TTC549 (cell line): Measurements from ENCODE around the gene GGA2.
"Not testable (repeated sequence)": the region's sequence is repeated elsewhere in the genome, so short reads cannot be mapped to it uniquely, and the experiment has no call there.

Source experiments
- FAIRE-seq: peaks from 2 replicates; lab custom pipeline; 2012; peaks lifted over from hg19 to GRCh38; lab: Jason Lieb, UNC

Gene GGA2, protein sequence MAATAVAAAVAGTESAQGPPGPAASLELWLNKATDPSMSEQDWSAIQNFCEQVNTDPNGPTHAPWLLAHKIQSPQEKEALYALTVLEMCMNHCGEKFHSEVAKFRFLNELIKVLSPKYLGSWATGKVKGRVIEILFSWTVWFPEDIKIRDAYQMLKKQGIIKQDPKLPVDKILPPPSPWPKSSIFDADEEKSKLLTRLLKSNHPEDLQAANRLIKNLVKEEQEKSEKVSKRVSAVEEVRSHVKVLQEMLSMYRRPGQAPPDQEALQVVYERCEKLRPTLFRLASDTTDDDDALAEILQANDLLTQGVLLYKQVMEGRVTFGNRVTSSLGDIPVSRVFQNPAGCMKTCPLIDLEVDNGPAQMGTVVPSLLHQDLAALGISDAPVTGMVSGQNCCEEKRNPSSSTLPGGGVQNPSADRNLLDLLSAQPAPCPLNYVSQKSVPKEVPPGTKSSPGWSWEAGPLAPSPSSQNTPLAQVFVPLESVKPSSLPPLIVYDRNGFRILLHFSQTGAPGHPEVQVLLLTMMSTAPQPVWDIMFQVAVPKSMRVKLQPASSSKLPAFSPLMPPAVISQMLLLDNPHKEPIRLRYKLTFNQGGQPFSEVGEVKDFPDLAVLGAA

DNA sequence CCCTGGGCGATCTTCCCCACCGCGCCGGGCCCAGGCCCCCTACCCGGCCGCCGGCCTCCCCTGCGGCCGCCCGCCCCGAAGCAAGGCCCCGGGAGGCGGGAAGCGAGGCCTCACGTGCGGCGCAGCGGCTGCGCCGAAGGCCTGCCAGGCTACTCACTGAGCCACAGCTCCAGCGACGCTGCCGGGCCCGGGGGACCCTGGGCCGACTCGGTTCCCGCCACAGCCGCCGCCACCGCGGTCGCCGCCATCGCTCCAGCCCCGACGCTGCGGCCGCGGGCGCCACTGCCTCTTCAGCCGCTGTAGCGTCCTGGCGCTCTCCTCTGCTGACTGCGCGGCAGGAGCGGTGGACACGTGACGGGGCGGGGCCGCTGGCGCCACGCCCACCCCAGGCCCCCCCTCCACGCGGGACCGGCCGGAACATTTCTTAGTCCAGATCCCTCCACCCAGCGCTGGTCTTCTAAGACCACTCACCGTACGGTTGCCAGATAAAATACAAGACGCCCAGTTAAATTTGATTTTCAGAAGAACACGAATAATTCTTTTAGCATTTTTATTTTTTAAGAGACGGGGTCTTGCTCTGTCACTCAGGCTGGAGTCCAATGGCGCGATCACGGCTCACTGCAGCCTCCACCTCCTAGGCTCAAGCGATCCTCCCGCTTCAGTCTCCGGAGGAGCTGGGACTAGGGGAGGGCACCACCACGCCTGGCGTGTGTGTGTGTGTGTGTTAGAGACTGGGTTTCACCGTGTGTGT lies at the start of gene GGA2:
GGA2 (minus strand) TSS at position 331 of the 751 bp plus-strand sequence; CDS start at position 248, 83 bp downstream.
- no peak for FAIRE-seq

DNA sequence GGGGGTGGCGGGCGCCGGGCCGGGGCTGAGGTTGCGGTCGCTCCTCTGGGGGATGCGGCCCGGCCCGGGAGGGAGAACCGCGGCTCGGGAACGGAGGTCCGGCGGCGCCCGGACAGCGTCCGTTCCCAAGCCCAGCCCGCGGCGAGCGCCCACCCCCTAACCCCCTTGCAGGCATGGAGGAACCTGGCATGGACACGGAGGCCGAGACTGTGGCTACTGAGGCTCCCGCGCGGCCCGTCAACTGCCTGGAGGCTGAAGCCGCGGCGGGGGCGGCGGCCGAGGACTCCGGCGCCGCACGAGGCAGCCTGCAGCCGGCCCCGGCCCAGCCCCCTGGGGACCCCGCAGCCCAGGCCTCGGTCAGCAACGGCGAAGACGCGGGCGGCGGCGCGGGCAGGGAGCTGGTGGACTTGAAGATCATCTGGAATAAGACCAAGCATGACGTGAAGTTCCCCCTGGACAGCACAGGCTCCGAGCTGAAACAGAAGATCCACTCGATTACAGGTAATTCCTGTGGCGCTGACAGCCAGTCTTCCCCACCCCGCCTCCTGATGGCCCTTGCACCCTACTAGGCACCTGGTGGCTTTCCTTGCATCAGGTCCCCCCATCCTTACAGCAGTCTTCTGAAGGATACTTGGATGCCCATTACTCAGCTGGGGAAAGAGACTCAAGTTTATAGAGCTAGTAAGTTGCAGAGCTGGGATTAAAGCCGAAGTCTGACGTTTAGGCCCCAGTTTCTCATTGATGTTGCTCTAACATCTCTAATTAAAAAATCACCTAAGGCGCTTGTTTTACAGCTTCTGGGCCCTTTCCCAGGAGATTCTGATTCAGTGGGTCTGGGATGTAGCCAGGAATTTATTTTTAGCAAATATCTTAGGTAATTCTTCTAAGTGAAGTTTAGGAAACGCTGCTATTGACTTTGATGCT lies 47.7 kb upstream of the GGA2 start:
- FAIRE-seq: no peak

DNA sequence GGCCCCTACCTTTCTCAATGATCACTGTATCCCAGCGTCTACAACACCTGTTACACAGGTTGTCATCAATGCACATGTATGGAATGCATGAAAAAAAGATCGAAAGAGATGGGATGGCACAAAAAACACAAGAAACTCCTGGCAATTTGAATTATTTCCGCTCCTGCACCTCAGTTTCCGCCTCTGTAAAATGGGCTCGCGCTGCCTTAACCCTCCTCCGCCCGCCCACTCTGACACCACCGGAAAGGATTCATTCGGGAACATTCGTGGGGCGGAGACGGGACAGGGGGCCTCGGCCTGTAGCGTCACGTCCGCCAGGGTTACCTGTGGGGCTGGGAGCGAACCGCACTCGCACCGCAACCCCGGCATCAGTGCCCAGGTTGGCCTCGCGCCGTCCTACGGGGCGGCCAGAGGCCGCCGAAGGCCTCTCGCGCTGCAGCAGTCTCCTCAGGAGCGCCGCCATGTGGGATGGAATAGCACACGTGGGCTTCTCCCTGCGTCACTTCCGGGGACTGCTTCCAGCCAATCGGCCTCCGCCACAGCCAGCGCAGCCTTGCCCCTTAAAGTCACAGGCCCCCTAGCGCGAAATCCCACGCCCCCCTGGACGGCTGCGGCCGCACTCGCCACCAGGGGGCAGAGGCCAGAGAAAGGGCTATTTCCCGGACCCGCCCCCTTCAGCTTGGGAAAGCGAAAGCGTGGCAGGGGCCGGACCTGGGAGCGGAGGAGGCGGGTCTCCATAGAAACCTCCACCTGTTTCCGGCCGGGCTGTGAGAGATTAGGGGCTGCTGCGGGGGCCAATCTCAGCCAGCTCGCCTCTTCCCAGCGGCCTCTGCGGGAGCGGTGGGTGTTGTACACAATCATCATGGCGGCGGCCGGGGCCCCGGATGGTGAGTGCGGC lies 46.8 kb upstream of the GGA2 start, which contains the start of the genes EARS2 and UBFD1:
EARS2 (minus strand) TSS at position 470 of the 898 bp plus-strand sequence; CDS start at position 463, 7 bp downstream.
UBFD1 (plus strand) TSS at position 847 of the 898 bp plus-strand sequence; CDS start at position 863, 16 bp downstream.
- peak; percentile 81 for FAIRE-seq

DNA sequence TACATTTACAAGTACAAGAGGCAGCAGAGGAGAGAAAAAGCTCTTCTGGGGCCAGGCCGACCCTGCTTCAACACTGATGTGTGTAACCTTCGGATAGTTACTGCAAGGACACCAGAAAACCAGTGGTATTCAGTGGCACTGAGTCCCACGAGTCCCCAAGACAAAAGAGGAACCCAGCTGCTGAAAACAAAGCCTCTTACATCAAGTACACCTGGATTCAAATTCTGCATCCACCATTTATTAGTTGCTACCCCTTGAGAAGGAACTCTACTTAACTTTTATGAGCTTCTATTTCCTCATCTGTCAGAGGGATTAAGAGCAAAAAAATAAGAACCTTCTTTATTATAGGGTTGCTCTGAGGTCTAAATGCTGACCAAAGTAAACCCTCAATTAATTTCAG lies 44.2 kb upstream of the GGA2 start:
- FAIRE-seq: no peak

DNA sequence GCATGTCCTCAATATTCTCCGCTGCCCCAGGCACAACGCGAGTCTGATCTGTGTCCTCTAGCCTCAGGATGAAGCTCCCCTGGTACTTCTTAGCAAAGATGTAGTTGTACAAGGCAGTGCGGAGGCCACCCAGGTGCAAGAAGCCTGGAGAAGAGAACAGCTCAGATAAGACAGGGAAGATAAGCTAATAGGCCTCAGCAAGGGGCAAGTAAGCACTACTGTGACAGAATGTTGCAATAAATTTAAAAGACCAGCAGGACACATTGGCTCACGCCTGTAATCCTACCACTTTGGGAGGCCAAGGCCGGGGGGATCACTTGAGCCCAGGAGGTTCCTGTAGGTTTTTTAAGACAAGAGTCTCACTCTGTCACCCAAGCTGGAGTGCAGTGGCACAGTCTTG lies 41.9 kb upstream of the GGA2 start:
- FAIRE-seq: no peak

DNA sequence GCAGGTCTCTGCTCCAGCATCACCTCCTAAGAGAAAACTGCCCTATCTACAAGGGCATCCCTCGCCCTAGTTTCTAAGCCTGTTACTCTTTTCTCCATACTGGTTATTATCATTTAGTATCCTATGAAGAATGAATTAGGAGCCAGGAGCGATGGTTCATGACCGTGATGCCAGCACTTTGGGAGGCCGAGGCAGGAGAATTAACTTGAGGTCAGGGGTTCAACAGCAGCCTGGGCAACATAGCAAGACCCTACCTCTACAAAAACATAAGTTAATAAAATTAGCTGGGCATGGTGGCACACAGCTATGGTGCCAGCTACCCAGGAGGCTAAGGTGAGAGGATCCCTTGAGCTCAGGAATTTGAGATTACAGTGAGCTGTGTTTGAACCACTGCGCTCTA lies 39.6 kb upstream of the GGA2 start:
- FAIRE-seq: no peak

DNA sequence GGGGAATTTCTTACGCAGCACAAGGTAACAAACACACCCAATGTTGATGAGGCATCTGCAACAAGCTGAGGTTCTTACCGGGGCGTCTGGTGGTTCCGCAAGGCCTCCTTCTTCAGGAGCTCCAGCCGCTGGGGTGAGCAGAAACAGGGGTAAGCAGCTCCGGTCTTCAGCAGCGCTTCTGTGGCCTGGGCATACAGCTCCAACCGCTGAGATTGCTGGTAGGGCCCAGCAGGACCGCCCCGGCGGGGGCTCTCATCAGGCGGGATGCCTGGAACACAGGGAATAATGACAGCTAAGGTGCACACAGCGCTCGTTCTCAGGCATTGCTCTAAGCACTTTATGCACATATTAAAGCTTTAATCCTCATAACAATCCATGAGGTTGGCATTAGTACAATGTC lies 34.1 kb upstream of the GGA2 start:
- FAIRE-seq: no peak

DNA sequence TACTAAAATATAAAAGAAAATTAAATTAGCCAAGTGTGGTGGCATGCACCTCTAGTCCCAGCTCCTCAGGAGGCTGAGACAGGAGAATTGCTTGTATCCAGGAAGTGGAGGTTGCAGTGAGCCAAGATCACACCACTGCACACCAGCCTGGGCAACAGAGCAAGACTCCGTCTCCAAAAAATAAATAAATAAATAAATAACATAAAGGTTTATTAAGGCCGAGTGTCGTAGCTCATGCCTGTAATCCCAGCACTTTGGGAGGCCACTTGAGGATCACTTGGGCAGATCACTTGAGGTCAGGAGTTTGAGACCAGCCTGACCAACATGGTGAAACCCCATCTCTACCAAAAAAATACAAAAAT lies 30.5 kb upstream of the GGA2 start:
- not testable (repeated sequence) for FAIRE-seq

DNA sequence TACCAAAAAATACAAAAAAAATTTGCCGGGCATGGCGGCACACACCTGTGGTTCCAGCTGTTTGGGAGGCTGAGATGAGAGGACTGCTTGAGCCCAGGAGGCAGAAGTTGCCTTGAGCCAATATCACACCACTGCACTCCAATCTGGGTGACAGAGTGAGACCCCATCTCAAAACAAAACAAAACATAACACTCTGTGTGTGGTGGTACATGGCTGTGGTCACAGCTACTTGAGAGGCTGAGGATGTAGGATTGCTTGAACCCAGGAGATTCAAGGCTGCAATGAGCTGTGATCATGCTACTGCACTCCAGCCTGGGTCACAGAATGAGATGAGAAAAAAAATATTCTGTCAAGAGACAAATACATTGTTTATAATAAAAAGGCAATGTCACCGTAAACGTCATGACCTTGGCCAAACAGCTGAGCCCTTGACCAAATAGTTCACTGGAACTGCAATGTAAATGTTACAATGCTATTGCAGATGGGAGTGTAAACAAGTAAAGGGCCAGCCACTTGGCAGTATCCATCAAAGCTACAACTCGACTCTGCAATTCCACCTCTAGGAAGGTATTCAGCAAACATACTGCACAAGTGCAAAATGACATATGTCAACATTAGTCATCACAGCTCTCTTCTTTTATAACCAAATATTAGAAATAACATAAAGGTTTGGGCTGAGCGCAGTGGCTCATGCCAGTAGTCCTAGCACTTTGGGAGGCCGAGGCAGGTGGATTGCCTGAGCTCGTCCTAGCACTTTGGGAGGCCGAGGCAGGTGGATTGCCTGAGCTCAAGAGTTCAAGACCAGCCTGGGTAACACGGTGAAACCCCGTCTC lies 29.9 kb upstream of the GGA2 start:
- FAIRE-seq: no peak

DNA sequence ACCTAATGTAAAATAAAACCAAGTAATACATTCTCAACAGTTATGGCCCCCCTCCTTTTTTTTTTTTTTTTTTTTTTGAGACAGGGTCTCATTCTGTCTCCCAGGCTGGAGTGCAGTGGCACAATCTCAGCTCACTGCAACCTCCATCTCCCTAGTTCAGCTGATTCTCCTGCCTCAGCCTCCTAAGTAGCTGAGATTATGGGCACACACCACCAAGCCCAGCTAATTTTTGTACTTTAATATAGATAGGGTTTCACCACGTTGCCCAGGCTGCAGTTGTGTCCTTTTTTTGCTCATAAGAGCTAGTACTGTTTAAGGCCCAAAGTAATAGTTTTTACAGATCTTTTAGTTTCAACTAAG lies 28.6 kb upstream of the GGA2 start:
- FAIRE-seq: no peak

DNA sequence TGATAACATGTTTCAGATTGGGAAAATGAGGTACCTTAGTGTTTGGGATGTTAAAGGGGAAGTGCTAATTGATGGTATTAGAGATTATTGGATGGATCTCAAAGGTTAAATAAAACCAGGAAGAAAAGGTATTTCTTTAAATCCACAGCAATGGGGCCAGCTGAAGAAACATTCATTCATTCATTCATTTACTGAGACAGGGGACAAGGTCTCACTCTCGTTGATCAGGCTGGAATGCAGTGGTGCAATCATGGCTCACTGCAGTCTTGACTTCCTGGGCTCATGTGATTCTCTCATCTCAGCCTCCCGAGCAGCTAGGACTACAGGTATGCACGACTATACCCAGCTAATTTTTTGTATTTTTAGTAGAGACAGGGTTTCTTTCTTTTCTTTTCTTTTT lies 27.1 kb upstream of the GGA2 start:
- FAIRE-seq: no peak

DNA sequence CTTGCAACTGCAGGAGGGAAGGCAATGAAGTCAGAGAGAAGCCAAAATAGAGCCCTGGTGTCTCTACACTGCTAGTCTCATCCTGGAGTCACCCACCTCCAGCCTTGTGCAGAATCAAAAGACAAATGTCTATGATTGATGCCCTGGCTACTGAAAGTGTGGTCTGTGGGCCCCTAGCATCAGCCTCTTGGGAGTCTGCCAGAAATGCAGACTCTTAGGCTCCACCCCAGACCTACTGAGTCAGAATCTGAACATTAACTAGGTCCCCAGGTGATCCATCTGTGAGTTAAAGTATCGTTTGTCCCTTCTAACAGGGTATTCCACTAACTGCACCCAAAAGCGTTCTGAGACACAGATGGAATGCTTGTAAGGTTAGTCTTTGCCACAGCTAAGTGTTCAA lies 25.6 kb upstream of the GGA2 start:
- FAIRE-seq: no peak

DNA sequence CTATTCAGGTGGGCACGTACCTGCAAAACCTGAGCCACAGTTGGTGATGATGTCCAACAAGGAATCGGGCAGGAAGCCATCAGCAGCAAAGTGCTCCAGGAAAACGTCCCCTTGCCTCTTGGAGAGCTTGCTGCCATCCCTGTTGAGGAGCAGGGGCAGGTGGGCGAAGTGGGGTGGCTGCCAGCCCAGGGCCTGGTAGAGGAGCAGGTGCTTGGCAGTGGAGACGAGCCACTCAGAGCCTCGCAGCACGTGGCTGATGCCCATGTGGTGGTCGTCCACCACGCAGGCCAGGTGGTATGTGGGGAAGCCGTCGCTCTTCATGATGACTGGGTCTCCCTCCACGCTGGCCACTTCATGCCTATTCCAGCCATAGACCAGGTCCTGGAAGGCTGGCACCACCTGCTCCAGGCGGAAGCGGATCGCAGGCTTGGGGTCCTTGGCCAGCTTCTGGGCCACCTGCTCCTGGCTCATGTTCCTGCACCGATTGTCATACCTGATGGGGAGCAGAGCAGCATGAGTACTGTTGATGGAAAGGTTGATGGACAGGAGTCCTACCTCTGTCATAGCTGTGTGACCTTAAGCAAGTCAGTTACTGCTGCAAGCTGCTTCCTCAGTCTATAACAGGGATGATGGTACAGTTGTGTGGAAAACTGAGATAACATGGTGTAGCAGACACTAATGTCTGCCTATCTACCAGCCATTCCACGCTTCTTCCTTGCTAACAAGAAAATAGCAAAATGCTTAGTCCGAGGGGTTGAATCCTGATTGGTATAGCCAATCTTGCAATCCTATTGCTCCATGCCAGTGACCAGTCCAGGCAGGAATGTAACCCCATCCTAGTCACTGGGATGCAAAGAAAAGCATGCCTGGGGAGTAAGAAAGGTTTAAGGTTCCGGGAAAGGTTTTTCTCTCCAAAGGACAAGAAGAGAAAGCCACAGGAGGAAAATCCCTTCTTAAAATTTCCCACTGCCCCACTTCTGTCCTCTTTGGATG lies 24.9 kb upstream of the GGA2 start:
- no peak for FAIRE-seq

DNA sequence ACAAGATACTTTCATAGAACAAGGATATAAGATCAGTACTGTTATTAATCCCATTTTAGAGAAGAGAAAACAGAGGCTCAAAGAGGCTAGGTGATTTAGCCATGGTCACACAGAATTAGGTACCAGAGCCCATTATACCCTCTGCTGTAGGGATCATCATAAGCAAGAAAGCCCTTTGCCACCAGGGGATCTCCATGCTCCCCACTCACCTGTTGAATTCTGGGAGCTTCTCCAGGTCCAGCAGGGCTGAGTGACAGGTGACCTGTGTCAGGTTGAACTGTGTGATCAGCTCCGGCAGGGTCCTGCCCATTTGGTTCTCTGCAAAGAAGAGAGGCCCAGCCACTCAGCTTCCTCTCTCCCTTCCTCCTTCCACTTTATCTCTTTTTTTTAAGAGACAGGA lies 22.2 kb upstream of the GGA2 start:
- FAIRE-seq: no peak

DNA sequence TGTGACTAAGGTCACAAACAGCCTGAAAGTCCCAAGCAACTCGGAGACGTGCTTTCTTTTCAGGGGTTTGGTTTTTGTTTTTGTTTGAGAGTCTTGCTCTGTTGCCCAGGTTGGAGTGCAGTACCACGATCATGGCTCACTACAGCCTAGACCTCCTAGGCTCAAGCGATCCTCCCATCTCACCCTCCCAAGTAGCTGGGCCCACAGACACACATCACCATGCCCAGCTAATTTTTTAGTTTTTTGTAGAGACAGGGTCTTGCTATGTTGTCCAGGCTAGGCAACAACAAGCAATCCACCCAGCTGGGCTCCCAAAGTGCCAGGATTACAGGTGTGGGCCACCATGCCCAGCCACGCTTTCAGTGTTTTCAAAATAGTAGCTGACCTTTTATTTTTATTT lies 19.8 kb upstream of the GGA2 start:
- no peak for FAIRE-seq

DNA sequence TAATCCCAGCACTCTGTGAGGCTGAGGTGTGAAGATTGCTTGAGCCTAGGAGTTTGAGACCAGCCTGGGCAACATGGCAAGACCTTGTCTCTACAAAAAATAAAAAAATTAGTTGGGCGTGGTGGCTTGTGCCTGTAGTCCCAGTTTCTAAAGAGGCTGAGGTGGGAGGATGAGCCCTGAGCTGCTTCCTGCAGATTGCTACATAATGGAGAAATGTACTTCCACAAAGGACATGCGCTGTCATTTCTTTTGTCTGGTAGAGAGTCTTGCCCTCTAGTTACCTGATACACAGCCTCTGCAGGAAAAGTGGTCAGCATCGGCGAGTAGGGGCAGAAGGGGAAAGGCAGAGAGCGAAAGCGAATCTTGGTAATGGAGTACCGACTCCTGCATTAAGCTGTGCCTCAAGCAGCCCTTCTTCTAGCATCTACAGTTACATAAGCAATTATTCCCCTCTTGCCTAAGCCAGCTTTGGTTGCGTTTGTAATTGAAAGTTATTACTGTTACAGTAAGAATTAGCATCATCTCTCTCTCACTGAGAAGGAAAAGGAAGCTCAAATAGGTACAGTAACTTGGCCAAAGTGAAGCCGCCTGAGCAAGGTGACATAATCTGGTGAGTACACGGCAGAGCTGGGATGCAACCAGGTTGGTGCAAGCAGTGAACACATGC lies 18.5 kb upstream of the GGA2 start:
- FAIRE-seq: no peak

DNA sequence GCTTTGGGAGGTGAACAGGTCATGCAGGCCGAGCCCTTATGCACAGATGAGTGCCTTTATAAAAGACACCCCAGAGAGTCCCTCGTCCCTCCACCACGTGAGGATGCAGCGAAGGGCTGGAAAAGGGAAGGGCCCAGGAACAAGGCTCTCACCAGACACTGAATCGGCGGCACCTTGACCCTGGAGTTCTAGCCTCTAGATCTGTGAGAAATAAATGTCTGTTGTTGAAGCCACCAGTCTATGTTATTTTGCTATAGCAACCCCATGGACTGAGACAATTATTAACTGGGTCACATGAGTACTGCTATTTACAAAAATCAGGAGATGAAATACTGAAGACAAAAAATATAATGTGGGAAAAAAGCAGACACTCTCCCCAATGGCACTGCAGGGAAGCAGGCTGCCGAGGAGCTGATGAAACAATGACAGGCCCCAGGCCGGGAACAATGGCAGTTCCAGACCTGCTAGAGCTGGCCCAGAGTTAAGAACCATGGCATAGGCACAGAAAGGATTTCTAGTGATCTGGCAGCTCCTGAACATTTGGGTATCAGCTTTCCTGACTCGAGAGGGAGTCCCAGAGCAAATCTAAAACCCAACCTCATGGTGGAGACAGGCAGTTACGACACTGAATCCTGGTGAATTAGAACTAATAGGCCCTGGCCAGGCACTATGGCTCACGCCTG lies 17.8 kb upstream of the GGA2 start:
- FAIRE-seq: no peak

DNA sequence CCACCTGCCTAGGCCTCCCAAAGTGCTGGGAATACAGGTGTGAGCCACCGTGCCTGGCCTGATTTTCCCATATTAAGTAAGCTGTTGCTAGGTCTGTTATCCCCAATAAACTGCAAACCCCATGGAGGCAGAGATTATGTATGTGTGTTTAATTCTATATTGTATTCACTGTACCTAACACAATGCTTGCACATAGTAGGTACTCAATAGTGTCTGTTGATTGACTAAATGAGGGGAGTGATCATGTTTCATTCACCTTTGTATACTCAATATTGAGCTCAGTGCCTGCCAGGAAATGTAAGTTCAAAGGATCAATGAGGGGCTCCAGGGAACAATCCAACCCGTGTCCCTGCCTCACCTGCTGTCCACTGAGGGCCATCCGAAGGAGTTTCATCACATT lies 14.6 kb upstream of the GGA2 start:
- FAIRE-seq: no peak
